Tibial nerve (tissue), 4 donors: ENCODE results near the gene RASA3. TPM values are rescaled to one million over a fixed set of nuclear protein-coding genes. Genes with fewer than 3 reads are reported as not detected.

ENCODE experiments used
- DNase-seq, 2 donors: peaks; one replicate each; pipeline ENCODE4 v3.0.0-alpha.2; 2019; ENCODE audit warnings: low spot score in 2 of 2
- H3K27ac ChIP-seq, 4 donors: fragments of 200-600 bp; sonication (generic) in 3 of 4; one replicate each; pipeline ENCODE4 v1.5.1; 2017 to 2019; ENCODE audit warnings: mild to moderate bottlenecking in 1 of 4
- H3K27me3 ChIP-seq, 2 donors: fragments of 200-600 bp; sonication (generic) in 1 of 2; one replicate each; pipeline versions ENCODE4 v1.5.1 to v1.6.0; 2017 to 2019
- H3K36me3 ChIP-seq, 3 donors: fragments of 200-600 bp; sonication (generic); one replicate each; pipeline ENCODE4 v1.5.1; 2018 to 2019
- H3K4me1 ChIP-seq, 4 donors: fragments of 200-600 bp; sonication (generic) in 3 of 4; one replicate each; pipeline ENCODE4 v1.5.1; 2017 to 2019
- H3K4me3 ChIP-seq, 4 donors: fragments of 200-600 bp; sonication (generic) in 3 of 4; one replicate each; pipeline ENCODE4 v1.5.1; 2017 to 2019; ENCODE audit warnings: mild to moderate bottlenecking in 1 of 4, moderate library complexity in 1 of 4
- H3K9me3 ChIP-seq, 4 donors: fragments of 200-600 bp; sonication (generic) in 3 of 4; one replicate each; pipeline ENCODE4 v1.5.1; 2017 to 2019
- EP300 ChIP-seq, 2 donors: sonication (generic); formaldehyde crosslinking; IDR thresholded peaks; one replicate each; pipeline ENCODE4 v1.6.1; 2017; ENCODE audit warnings: antibody characterized with exemption in 2 of 2, mild to moderate bottlenecking in 1 of 2
- POLR2A ChIP-seq, 2 donors: fragments of 450-650 bp; IDR thresholded peaks; one replicate each; pipeline ENCODE4 v1.6.1; 2017; ENCODE audit warnings: antibody characterized with exemption in 2 of 2, mild to moderate bottlenecking in 2 of 2, moderate library complexity in 2 of 2
- WGBS, 2 donors: methylation state at CpG; one replicate each; pipeline ENCODE4 v1.1.5; 2018; 5-methylcytosine and 5-hydroxymethylcytosine counted together
- total RNA-seq, 4 donors: library from RNA; depleted of rRNA; stranded (reverse); fragments of >200 nt; gene quantifications; one replicate each; pipeline ENCODE4 v1.1.0, GENCODE V29; 2016
- TF ChIP-seq, protein P1 (sequence below), 5 experiments: fragments of 200-600 bp in 3 of 5; fragments of 450-650 bp in 2 of 5; sonication (generic) in 3 of 5; IDR thresholded peaks; one replicate each; pipeline ENCODE4 v1.5.1; 2016 to 2019; ENCODE audit warnings: antibody characterized with exemption in 5 of 5, mild to moderate bottlenecking in 3 of 5, moderate library complexity in 2 of 5

The RASA3 gene
- total RNA-seq, 4 donors from 2014 or later = 36.2 to 63.3 (median 46.3) TPM

DNA sequence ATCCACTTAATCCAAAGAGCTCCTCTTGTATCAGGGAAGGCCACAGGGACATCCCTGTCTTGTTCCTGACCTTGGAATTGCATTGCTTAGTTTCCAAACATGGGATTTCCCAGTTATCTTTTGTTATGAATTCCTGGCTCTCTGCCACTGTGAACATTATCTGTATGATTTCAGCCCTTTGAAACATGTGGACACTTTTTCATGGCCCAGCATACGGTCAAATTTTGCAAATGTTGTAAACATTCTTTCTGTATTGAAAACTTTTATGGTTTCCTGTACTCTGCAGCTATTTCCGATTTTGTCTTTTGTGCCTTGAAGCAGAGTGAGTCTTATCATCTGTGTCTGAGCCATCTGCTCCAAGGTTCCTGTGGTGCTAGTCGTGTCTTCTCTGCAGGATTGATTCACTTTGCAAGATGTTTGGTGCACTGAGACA lies 42.1 kb upstream of the RASA3 start:
- WGBS, 2 donors = 39 to 41% methylated on average over 3 of the region's 3 CpGs
- Histone ChIP-seq H3K9me3 (peaks cover 0 to 18% (median 2%) of the 10 kb centered on the region in 4 donors), H3K36me3 (no peaks in the 10 kb centered on the region), H3K4me1 (no peaks in the 10 kb centered on the region), H3K4me3 (no peak overlapping the region), H3K27ac (no peak overlapping the region), H3K27me3 (peaks cover 0 to 3% of the 10 kb centered on the region in 2 donors)
- TF ChIP-seq EP300 (IDR thresholded peaks at IDR 0.05) (no peak), POLR2A (IDR thresholded peaks at IDR 0.05) (no peak)
- TF ChIP-seq, protein P1, sequence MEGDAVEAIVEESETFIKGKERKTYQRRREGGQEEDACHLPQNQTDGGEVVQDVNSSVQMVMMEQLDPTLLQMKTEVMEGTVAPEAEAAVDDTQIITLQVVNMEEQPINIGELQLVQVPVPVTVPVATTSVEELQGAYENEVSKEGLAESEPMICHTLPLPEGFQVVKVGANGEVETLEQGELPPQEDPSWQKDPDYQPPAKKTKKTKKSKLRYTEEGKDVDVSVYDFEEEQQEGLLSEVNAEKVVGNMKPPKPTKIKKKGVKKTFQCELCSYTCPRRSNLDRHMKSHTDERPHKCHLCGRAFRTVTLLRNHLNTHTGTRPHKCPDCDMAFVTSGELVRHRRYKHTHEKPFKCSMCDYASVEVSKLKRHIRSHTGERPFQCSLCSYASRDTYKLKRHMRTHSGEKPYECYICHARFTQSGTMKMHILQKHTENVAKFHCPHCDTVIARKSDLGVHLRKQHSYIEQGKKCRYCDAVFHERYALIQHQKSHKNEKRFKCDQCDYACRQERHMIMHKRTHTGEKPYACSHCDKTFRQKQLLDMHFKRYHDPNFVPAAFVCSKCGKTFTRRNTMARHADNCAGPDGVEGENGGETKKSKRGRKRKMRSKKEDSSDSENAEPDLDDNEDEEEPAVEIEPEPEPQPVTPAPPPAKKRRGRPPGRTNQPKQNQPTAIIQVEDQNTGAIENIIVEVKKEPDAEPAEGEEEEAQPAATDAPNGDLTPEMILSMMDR (IDR thresholded peaks at IDR 0.05) = no peak
- DNase-seq = no peak

DNA sequence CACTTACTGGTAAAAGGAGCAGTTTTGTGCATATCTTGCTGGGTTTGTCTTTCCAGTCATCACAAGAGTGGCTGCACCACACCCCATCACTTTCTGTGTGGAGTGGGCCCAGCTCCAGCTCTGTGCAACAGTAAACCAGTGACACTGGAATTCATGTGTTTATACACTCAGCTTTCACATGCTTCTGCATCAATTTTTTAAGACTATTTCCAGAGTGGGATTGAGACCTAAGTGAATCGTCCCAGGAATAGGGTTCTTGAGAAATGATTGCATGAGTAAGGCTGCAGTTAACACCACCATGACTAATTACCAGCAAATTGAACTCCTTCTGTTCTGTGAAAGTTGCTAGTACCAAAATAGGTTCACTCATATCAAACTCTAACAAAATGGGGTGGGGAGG lies 41.3 kb upstream of the RASA3 start:
- 48 to 65% methylated on average over 1 of the region's 1 CpG for WGBS, 2 donors
- Histone ChIP-seq H3K27ac (no peak overlapping the region), H3K9me3 (peaks cover 0 to 18% (median 2%) of the 10 kb centered on the region in 4 donors), H3K4me3 (no peak overlapping the region), H3K27me3 (no peaks in the 10 kb centered on the region), H3K4me1 (no peaks in the 10 kb centered on the region), H3K36me3 (no peaks in the 10 kb centered on the region)
- TF ChIP-seq, protein P1 (IDR thresholded peaks at IDR 0.05) = no peak
- TF ChIP-seq EP300 (IDR thresholded peaks at IDR 0.05) (no peak), POLR2A (IDR thresholded peaks at IDR 0.05) (no peak)
- DNase-seq = no peak

DNA sequence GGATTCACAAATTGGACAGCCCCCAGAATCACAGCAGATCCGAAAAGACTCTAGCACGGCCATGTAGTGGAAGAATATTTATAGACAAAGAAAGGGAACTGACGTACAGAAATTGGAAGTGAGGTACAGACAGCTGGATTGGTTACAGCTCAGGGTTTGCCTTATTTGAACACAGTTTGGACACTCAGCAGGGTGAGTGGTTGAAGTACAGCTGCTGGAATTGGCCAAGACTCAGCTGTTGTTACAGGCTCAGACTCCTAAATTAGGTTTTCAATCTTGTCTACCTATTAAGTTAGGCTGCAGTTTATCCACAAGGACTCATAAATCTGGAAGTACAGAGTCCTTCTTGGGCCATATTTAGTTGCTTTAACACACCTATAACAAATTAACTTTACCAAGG lies 40.8 kb upstream of the RASA3 start:
- DNase-seq = no peak
- 88 to 92% methylated on average over 3 of the region's 3 CpGs for WGBS, 2 donors
- no peaks in the 10 kb centered on the region for H3K36me3 ChIP-seq
- H3K27me3 ChIP-seq = no peaks in the 10 kb centered on the region
- H3K9me3 ChIP-seq = peaks cover 0 to 18% (median 2%) of the 10 kb centered on the region in 4 donors
- H3K27ac ChIP-seq = no peak overlapping the region
- no peak for TF ChIP-seq POLR2A (IDR thresholded peaks at IDR 0.05)
- TF ChIP-seq, protein P1 (IDR thresholded peaks at IDR 0.05) = no peak
- no peak for TF ChIP-seq EP300 (IDR thresholded peaks at IDR 0.05)
- H3K4me1 ChIP-seq = no peaks in the 10 kb centered on the region
- H3K4me3 ChIP-seq = no peak overlapping the region

DNA sequence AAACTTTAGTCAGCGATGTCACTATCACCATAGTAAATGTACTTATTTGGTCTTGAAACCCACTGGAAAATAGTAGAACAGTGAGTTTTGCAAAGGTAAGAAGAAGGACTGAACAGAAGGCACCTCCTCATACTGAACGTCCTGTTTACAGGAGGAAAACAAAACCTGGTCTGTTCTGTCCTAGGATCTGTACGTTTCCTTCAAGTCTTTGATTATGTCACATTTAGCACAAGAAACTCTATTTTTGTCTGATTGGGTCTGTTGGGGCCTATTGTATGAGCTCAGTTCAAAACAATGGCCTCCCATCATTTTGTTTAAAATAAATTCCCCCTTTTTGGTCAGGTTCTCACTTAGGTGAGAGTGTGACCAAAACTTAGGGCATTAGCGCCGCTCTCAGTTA lies 35.5 kb upstream of the RASA3 start:
- 85 to 89% methylated on average over 5 of the region's 5 CpGs for whole genome bisulfite sequencing, 2 donors
- Histone ChIP-seq H3K27ac (peak overlapping the region in 1 of 4 donors; percentile 72), H3K27me3 (peaks cover 0 to 10% of the 10 kb centered on the region in 2 donors), H3K36me3 (no peaks in the 10 kb centered on the region), H3K4me1 (peaks cover 0 to 21% (median 7%) of the 10 kb centered on the region in 4 donors), H3K4me3 (no peak overlapping the region), H3K9me3 (peaks cover 0 to 4% (median 2%) of the 10 kb centered on the region in 4 donors)
- TF ChIP-seq, protein P1 (IDR thresholded peaks at IDR 0.05) = no peak
- TF ChIP-seq POLR2A (IDR thresholded peaks at IDR 0.05) (no peak), EP300 (IDR thresholded peaks at IDR 0.05) (no peak)
- DNase-seq = no peak

DNA sequence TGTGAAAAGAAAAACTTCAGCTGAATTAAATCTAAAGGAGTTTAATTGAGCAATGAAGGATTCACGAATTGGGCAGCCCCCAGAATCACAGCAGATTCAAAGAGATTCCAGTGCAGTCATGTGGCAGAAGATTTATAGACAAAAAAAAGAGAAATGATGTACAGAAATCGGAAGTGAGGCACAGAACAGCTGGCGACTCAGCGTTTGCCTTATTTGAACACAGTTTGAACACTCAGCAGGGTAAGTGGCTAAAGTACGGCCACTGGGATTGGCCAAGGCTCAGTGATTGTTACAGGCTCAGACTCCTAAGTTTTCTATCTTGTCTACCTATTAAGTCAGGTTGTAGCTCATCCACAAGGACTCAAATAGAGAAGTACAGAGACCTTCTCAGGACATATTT lies 35.0 kb upstream of the RASA3 start:
- TF ChIP-seq POLR2A (IDR thresholded peaks at IDR 0.05) (no peak), EP300 (IDR thresholded peaks at IDR 0.05) (no peak)
- TF ChIP-seq, protein P1 (IDR thresholded peaks at IDR 0.05) = no peak
- H3K9me3 ChIP-seq = peaks cover 0 to 3% (median 0%) of the 10 kb centered on the region in 4 donors
- WGBS, 2 donors = 69 to 70% methylated on average over 5 of the region's 5 CpGs
- H3K27ac ChIP-seq = peak overlapping the region in 2 of 4 donors; percentile 68 to 72
- H3K4me3 ChIP-seq = no peak overlapping the region
- H3K36me3 ChIP-seq = no peaks in the 10 kb centered on the region
- no peak for DNase-seq
- H3K4me1 ChIP-seq = peaks cover 0 to 26% (median 8%) of the 10 kb centered on the region in 4 donors
- peaks cover 0 to 10% of the 10 kb centered on the region in 2 donors for H3K27me3 ChIP-seq
